ENCODE measurements around the gene DENND11.

GRCh38 chr7:141713890-141714289 lies 11.9 kb upstream of the DENND11 start:
- TF ChIP-seq, protein P1, sequence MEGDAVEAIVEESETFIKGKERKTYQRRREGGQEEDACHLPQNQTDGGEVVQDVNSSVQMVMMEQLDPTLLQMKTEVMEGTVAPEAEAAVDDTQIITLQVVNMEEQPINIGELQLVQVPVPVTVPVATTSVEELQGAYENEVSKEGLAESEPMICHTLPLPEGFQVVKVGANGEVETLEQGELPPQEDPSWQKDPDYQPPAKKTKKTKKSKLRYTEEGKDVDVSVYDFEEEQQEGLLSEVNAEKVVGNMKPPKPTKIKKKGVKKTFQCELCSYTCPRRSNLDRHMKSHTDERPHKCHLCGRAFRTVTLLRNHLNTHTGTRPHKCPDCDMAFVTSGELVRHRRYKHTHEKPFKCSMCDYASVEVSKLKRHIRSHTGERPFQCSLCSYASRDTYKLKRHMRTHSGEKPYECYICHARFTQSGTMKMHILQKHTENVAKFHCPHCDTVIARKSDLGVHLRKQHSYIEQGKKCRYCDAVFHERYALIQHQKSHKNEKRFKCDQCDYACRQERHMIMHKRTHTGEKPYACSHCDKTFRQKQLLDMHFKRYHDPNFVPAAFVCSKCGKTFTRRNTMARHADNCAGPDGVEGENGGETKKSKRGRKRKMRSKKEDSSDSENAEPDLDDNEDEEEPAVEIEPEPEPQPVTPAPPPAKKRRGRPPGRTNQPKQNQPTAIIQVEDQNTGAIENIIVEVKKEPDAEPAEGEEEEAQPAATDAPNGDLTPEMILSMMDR (IDR thresholded peaks at IDR 0.05) = no peak
- TF ChIP-seq POLR2AphosphoS5 (IDR thresholded peaks at IDR 0.05) (no peak), POLR2A (IDR thresholded peaks at IDR 0.05) (no peak)

Data from breast epithelium (tissue), 3 donors.